GM19193 (cell line): ENCODE results near the gene FOLR3.

Experiments
- POLR2A ChIP-seq: IDR thresholded peaks from 4 replicates; pipeline ENCODE4 v1.6.1; 2011; ENCODE audit not compliant: insufficient read depth, insufficient read length; ENCODE audit errors: extremely low read depth

Gene FOLR3

DNA sequence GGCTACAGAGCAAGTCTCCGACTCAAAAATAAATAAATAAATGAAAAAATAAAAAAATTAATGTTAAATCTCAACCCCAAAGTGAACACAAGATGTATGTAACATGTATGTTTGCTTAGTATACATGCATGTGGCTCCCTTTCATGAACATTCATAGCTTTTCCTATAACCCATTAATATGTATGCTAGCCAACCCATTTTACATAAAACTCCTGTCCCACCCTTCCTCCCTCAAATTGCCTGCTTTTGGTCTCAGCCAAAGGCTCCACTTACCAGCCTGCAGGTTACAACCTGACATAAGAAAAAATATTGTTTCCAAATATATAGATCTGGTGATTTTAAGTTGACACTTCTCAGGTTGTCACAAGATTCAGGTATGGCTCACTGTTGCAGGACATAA is 52.7 kb downstream of the FOLR3 start:
- no peak for TF ChIP-seq POLR2A
